SH-SY5Y (cell line): ENCODE measurements around the gene PALM3.

Experiments
- GATA2 ChIP-seq: IDR thresholded peaks from 2 replicates; pipeline ENCODE4 v1.6.1; 2011; ENCODE audit warnings: mild to moderate bottlenecking, low read depth, low read length
- GATA3 ChIP-seq: IDR thresholded peaks from 2 replicates; pipeline ENCODE4 v1.6.1; 2011; ENCODE audit warnings: low read depth, mild to moderate bottlenecking, low read length, moderate library complexity

DNA sequence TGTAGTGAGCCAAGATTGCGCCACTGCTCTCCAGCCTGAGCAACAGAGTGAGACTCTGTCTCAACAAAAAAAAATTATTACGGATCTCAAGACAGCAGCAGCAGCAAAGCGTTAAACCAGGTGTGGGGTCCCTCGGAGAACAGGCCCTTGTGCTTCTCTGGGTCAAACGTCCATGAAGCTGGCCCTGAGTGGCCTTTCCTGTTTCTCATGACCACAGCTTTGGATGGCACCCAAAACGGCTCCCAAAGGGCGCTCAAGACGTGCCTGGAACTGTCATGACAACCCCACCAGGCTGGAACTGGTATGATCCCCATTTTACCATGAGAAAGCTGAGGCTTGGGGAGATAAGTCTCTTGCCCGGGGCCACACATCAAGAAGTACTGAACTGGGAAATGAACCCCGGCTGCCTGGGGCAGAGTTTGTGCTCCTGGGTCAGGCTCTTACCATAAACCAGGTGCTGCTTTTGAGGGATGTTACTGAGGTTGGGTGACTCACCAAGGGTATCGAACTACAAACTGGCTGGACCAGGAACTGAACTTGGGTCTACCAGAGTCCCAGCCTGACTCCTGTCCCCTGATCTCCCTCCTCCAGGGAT lies 40.3 kb upstream of the PALM3 start:
- TF ChIP-seq GATA2, result no peak
- TF ChIP-seq GATA3, result no peak
